ENCODE measurements around the gene SLC13A2. TPM values are rescaled to one million over a fixed set of nuclear protein-coding genes. Genes with fewer than 3 reads are reported as not detected.
"Not testable (repeated sequence)": the region's sequence is repeated elsewhere in the genome, so short reads cannot be mapped to it uniquely, and the experiment has no call there.

The SLC13A2 gene
- total RNA-seq, 2 donors from 2014 or later, result not detected

- ATAC-seq (ENCODE audit: insufficient number of reproducible peaks, low FRiP score, low read depth), result no peak
- no peak for DNase-seq (ENCODE audit: low spot score)
- H3K36me3 ChIP-seq, result no peaks in the 10 kb centered on the region
- TF ChIP-seq, protein P1, sequence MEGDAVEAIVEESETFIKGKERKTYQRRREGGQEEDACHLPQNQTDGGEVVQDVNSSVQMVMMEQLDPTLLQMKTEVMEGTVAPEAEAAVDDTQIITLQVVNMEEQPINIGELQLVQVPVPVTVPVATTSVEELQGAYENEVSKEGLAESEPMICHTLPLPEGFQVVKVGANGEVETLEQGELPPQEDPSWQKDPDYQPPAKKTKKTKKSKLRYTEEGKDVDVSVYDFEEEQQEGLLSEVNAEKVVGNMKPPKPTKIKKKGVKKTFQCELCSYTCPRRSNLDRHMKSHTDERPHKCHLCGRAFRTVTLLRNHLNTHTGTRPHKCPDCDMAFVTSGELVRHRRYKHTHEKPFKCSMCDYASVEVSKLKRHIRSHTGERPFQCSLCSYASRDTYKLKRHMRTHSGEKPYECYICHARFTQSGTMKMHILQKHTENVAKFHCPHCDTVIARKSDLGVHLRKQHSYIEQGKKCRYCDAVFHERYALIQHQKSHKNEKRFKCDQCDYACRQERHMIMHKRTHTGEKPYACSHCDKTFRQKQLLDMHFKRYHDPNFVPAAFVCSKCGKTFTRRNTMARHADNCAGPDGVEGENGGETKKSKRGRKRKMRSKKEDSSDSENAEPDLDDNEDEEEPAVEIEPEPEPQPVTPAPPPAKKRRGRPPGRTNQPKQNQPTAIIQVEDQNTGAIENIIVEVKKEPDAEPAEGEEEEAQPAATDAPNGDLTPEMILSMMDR (IDR thresholded peaks at IDR 0.05), result no peak
- no peak overlapping the region for H3K4me3 ChIP-seq
- no peaks in the 10 kb centered on the region for H3K9me3 ChIP-seq
- H3K27ac ChIP-seq, result no peak overlapping the region
- no peaks in the 10 kb centered on the region for H3K27me3 ChIP-seq (replicated peaks; ENCODE audit: insufficient read depth)
- H3K4me1 ChIP-seq (ENCODE audit: control insufficient read depth in 1 of 2, low read depth in 2 of 2), result peaks cover 3 to 21% of the 10 kb centered on the region in 2 donors
Measured at GRCh38 chr17:28520687-28521086, 47.2 kb downstream of the SLC13A2 start.

DNA sequence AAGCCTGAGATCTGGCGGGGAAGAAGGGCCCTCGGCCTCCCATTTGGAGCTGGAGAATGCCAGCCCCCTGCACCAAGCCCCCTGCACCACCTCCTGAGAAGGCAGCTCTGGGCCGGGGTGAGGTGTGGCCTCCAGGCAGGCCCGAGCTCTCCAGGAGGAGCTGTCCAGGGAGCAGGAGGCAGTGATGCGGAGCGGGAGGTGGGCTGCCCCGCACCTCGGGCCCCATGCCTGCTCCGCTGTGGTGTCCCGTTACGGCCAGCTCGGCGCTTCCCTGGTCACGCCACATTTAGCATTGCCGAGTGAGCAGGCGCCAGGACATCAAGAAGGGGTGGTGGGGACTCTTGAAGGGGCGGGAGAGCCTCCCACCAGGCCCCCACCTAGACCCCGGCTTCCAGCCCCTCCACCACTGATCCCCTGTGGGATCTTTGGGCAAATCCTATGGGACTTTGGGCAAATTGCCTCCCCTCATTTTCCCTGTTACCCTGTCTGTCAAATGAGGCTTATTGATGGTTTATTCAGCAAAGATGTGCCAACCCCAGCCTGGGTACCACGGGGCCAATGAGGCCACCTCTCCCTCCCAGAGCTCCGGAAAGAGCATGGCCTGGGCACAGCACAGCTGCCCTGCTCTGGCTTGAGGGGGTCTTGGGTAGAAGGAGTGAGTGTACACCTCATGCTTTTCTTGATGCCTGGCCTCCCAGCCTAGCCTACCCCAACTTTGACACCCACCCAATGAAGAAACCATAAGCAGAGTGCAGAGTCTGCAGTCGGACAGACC, 48.1 kb downstream of the SLC13A2 start:
- ATAC-seq (ENCODE audit: insufficient number of reproducible peaks, low FRiP score, low read depth), result no peak

DNA sequence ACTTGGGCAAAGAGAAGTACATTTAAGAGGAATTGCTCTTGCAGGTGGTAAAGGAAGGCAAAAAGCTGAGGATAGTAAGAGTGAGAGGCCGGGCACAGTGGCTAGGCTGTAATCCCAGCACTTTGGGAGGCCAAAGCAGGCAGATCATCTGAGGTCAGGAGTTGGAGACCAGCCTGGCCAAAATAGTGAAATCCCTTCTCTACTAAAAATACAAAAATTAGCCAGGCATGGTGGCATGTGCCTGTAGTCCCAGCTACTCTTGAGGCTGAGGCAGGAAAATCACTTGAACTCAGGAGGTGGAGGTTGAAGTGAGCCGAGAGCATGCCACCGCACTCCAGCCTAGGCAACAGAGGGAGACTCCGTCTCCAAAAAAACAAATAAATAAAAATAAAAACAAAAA, 48.8 kb downstream of the SLC13A2 start:
- H3K4me3 ChIP-seq; H3K36me3 ChIP-seq; DNase-seq (ENCODE audit: low spot score); ATAC-seq (ENCODE audit: insufficient number of reproducible peaks, low FRiP score, low read depth); H3K27me3 ChIP-seq (replicated peaks; ENCODE audit: insufficient read depth); H3K27ac ChIP-seq; H3K9me3 ChIP-seq: not testable (repeated sequence)
- peaks cover 3 to 25% of the 10 kb centered on the region in 2 donors for H3K4me1 ChIP-seq (ENCODE audit: control insufficient read depth in 1 of 2, low read depth in 2 of 2)

More for the DNA sequence above, 48.1 kb downstream of the SLC13A2 start:
- Histone ChIP-seq H3K4me3 (no peak overlapping the region), H3K27me3 (replicated peaks; ENCODE audit: insufficient read depth) (no peaks in the 10 kb centered on the region), H3K4me1 (ENCODE audit: control insufficient read depth in 1 of 2, low read depth in 2 of 2) (peaks cover 3 to 25% of the 10 kb centered on the region in 2 donors), H3K27ac (no peak overlapping the region), H3K9me3 (no peaks in the 10 kb centered on the region), H3K36me3 (no peaks in the 10 kb centered on the region)
- no peak for DNase-seq (ENCODE audit: low spot score)
- TF ChIP-seq, protein P1 (IDR thresholded peaks at IDR 0.05), result no peak

DNA sequence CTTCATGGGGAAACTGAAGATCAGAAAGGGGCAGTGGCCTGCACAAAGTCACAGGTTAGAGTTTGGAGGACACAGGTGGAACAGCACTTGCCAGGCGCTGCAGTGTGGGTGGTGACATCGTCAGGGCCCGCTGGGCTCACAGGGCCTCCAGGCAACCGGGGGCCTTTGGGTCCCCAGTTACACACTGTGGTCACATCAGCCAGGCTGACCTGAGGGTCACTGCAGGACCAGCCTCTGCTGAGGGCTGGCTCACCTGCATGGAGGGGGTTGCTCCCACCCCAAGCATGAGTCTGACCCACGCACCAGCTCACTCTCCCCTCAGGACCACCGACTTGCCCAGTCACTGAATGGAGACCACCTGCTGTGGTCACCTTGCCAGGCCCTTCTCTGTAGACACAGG, 49.7 kb downstream of the SLC13A2 start:
- H3K27me3 ChIP-seq (replicated peaks; ENCODE audit: insufficient read depth), result no peaks in the 10 kb centered on the region
- no peak for ATAC-seq (ENCODE audit: insufficient number of reproducible peaks, low FRiP score, low read depth)
- TF ChIP-seq, protein P1 (IDR thresholded peaks at IDR 0.05), result no peak
- no peak for DNase-seq (ENCODE audit: low spot score)
- H3K27ac ChIP-seq, result no peak overlapping the region
- H3K4me3 ChIP-seq, result no peak overlapping the region
- H3K4me1 ChIP-seq (ENCODE audit: control insufficient read depth in 1 of 2, low read depth in 2 of 2), result peaks cover 3 to 25% of the 10 kb centered on the region in 2 donors
- no peaks in the 10 kb centered on the region for H3K9me3 ChIP-seq
- no peaks in the 10 kb centered on the region for H3K36me3 ChIP-seq

GRCh38 chr17:28523876-28524275, 50.4 kb downstream of the SLC13A2 start:
- no peaks in the 10 kb centered on the region for H3K36me3 ChIP-seq
- H3K27ac ChIP-seq, result no peak overlapping the region
- ATAC-seq (ENCODE audit: insufficient number of reproducible peaks, low FRiP score, low read depth), result no peak
- DNase-seq (ENCODE audit: low spot score), result no peak
- no peaks in the 10 kb centered on the region for H3K9me3 ChIP-seq
- TF ChIP-seq, protein P1 (IDR thresholded peaks at IDR 0.05), result no peak
- no peak overlapping the region for H3K4me3 ChIP-seq
- H3K27me3 ChIP-seq (replicated peaks; ENCODE audit: insufficient read depth), result no peaks in the 10 kb centered on the region
- peaks cover 3 to 25% of the 10 kb centered on the region in 2 donors for H3K4me1 ChIP-seq (ENCODE audit: control insufficient read depth in 1 of 2, low read depth in 2 of 2)
